DOHH2 (cell line): ENCODE measurements around the gene SLC38A9.

ENCODE experiments used
- CTCF ChIP-seq: fragments of 200-600 bp; sonication (generic); IDR thresholded peaks from one replicate; pipeline ENCODE4 v1.5.1; 2014; ENCODE audit warnings: antibody characterized with exemption, mild to moderate bottlenecking, low read depth, low read length; ENCODE audit not compliant: poor library complexity, severe bottlenecking
- EZH2phosphoT487 ChIP-seq: fragments of 200-600 bp; sonication (generic); IDR thresholded peaks from 2 replicates; pipeline ENCODE4 v1.6.1; 2017; ENCODE audit warnings: borderline replicate concordance, mild to moderate bottlenecking, antibody characterized with exemption, low read length, moderate library complexity, mixed read lengths

- no peak for TF ChIP-seq CTCF
- no peak for TF ChIP-seq EZH2phosphoT487
Observed at GRCh38 chr5:55732585-55732984, 20.5 kb upstream of the SLC38A9 start.
